ENCODE results near the gene RAB37.

DNA sequence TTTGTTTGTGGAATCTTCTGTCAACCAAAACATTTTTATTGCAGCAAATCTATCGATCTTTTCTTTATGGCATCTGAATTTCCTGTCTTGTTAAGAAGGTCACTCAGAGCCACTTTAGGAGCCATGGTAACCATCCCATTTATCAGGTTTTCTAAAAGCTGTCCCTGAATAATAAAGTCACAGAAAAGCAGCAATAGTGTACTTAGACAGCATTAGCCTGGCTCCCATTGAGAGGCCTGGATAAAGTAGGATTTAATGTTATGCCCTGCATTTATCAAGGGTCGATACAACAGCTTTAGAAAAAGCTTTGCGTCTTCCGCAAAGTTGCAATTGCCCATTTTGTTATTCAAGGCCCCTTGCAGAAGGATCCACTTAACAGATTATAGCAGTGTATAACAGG, 14.3 kb upstream of the RAB37 start:
- TF ChIP-seq CREB1 (IDR thresholded peaks at IDR 0.05) = no peak
- no peak for TF ChIP-seq CREB1 (CRISPR knock-in tag; IDR thresholded peaks at IDR 0.05)
- TF ChIP-seq PRPF4 (IDR thresholded peaks at IDR 0.05; ENCODE audit: low read depth, low read length, poor library complexity, severe bottlenecking) = no peak
- TF ChIP-seq PAWR (CRISPR knock-in tag; IDR thresholded peaks at IDR 0.05; ENCODE audit: borderline replicate concordance) = no peak
- TF ChIP-seq KMT2B (CRISPR knock-in tag; IDR thresholded peaks at IDR 0.05) = no peak
- no peak for TF ChIP-seq POLR2A (IDR thresholded peaks at IDR 0.05; ENCODE audit: insufficient read depth in 1 of 2, low read depth in 2 of 2, low read length in 2 of 2)
- no peak for TF ChIP-seq CHD4 (IDR thresholded peaks at IDR 0.05; ENCODE audit: borderline replicate concordance, low read length)
- TF ChIP-seq RELA (CRISPR knock-in tag; IDR thresholded peaks at IDR 0.05) = no peak
- no peak for TF ChIP-seq HCFC1 (IDR thresholded peaks at IDR 0.05; ENCODE audit: low read depth, low read length)
- TF ChIP-seq, protein P1, sequence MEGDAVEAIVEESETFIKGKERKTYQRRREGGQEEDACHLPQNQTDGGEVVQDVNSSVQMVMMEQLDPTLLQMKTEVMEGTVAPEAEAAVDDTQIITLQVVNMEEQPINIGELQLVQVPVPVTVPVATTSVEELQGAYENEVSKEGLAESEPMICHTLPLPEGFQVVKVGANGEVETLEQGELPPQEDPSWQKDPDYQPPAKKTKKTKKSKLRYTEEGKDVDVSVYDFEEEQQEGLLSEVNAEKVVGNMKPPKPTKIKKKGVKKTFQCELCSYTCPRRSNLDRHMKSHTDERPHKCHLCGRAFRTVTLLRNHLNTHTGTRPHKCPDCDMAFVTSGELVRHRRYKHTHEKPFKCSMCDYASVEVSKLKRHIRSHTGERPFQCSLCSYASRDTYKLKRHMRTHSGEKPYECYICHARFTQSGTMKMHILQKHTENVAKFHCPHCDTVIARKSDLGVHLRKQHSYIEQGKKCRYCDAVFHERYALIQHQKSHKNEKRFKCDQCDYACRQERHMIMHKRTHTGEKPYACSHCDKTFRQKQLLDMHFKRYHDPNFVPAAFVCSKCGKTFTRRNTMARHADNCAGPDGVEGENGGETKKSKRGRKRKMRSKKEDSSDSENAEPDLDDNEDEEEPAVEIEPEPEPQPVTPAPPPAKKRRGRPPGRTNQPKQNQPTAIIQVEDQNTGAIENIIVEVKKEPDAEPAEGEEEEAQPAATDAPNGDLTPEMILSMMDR (CRISPR knock-in tag; IDR thresholded peaks at IDR 0.05) = no peak
- TF ChIP-seq NFE2 (CRISPR knock-in tag; IDR thresholded peaks at IDR 0.05) = no peak

All from HepG2 (cell line).